Activated gamma-delta T cell treated with anti-CD3 and anti-CD28 coated beads, Interleukin-2, amount 50 U/mL, for 16 hours (primary cell): ENCODE measurements around the gene ERCC6L2.

Source experiments
- DNase-seq: peaks from one replicate; pipeline ENCODE4 v3.0.0-alpha.2; 2020; ENCODE audit warnings: low read depth

The ERCC6L2 gene

DNA sequence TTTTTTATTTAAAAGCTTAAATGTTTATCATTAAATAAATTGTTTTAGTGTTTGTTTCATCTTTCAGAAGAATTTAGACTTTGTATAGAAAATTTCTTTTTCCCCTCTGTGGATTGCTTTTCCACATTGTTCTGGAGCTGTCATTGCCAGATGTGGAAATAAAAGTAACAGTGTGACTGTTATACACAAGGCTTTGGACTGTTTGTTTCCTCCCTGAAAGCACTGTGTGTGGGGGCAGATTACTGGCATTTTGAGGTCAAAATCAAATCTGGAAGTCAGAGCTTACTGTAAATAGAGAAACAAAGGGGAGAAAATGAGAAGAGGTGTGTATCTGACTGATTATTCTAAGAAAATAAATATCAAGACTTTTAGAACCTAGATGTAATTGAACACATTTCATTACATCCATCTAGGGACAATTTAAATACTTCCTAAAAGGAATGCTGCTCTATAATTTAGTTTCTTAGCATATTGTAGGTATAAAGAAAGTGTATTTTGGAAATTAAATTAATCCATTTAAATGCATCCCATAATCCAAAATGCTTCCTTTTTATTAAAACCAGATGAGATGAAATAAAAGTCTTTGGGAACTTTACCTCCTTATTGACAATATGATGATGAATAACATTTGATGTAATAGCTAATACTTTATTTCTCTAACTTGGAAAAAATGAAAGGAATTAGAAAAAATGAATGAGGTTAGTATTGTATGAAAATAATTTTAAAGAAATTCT lies 51.9 kb downstream of the ERCC6L2 start:
- no peak for DNase-seq

DNA sequence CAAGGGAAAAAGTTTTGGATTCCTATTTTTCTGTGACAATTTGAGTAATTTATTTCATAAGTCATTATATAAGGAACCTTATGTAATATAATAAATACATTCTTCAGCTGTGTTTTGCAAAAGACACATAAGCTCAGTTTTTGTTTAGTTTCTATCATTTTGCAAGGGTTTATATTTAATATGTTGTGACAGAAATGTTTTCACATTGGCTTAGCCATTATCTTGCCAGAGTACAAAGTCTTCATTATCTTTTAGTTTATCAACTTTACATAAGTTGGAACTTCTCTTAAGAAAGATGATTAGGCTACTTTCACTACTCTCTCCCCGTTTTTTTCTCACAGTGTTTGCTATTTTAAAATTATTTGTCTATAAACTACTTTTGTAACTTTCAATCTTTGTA lies 54.8 kb downstream of the ERCC6L2 start:
- no peak for DNase-seq

DNA sequence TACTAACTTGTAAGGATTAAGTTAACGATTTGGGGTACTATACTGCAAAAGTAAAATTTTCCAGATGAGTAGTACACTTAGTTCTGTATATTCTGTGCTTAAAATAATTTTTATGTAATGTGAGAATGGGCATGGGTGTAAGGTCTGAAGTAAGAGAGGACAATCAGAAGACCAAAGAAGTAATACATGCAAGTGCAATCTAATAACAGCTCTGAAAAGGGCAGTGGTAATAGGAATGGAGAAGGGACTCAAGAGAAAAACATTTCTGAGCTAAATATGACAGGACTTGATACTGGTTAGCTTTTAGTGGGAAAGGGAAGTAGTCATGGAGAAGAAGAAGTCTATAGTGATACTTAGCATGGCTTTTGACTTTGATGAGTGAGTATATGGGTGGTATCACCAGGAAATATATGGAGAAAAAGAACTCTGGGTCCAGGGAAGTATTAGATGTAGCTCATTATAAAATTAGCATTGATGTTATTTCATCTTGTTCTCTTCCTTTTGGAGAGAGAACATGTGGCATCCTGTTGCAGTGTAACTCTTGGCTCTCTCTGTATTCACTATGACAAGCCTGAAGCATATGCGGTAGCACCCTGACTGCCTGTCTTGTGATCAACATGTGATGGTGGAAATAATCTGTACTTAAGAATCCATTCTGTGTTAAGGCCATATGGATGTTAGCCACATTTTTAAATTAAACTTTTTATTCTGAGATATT lies 60.5 kb downstream of the ERCC6L2 start:
- no peak for DNase-seq

DNA sequence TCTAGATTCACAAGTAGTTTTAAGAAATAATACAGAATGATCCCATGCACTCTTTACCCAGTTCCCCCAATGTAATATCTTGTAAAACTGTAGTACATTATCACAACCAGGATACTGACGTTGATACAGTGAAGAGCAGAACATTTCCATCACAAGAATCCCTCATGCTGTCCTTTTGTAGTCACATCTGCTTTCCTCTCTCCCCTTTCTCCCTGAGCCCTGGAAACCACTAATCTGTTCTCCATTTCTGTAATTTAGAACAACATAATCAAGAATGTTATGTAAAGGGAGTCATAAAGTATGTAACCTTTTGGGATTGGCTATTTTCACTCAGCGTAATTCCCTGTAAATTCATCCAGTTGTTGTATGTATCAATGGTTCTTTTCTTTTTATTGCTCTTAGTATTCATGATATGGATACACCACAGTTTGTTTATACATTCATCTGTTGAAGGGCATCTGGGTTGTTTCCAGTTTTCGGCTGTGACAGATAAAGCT lies 61.1 kb downstream of the ERCC6L2 start:
- DNase-seq, result no peak

DNA sequence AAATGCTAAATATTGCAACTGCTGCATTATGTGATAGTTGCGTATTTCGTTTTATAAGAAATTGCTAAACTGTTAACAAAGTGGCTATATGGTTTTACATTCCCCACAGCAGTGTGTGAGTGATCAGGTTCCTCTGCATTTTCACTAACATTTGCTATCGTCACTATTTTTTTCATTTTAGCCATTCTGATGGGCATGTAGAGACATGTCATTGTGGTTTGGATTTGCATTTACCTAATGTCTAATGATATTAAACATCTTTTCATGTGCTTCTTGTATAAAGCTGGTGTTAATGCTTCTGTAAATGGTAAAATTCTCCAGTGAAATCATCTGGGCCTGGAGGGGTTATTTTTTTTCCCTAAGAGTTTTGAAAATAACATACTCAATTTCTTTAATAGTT lies 61.6 kb downstream of the ERCC6L2 start:
- DNase-seq, result no peak

DNA sequence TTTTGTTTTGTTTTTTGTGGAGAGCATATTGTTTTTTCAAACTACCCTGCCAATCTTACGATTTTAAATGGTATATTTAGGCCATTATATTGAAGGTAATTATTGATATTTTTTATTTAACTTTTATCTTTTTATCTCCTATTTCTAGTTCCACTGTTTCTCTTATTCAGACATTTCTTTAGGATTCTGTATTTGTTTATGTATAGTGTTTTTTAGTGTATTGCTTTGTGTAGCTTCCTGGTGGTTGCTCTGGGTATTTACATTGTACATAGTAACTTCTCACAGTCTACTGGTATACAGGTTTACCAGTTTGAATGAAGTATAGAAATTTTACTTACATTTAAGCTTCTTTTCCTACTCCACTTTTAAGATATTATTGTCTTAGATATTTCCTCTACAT lies 63.2 kb downstream of the ERCC6L2 start:
- no peak for DNase-seq

DNA sequence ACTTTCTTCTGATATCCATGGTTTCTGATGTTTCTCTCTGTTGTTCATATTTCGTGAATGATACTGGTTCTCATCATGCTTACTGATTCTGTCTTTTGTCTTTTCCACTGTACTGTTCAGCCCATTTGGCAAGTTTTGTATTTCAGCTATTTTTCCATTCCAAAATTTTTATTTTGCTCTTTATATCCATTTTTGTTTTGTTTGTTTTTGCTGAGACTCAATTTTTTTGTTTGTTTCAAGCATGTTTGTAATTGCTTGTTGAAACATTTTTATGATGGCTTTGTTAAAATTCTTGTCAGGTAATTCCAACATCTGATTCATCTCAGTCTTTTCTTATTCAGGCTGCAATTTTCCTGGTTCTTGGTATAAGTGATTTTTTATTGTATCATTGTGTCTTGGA lies 64.0 kb downstream of the ERCC6L2 start:
- DNase-seq, result no peak

DNA sequence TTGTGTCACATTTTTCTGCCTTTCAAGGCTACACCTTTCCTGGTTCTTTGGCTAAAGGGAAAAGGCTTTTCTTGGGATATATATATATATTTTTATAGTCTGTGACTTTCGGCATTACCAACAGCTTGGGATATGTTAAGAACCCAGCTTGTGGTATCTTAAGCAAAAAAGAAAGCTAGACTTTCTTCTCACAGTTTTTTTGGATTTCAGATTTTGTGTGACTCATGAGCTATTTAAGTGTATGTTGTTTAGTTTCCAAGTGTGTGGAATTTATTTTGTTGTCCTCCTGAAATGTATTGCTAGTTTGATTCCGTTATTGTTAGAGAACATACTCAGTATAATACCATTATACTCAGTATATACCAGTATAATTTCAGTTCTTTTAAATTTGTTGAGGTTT lies 64.8 kb downstream of the ERCC6L2 start:
- DNase-seq, result no peak

DNA sequence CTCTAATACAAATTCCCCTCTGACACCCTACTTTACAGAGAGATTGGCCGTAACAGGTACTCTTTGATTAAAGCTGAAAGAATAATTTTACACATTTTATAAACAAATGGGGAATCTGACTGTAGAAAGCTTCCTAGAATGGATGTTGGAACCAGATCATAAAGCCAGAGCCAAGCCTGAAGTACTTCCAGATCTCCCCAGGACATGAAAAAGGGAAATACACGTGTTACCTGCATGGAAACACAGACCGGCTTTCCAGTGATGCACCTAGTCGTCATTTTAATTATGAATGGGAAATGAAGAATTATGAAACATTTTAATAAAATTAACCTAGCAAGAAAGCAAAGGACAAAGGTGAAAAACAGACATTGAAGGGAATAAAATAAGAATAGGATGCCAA lies 66.5 kb downstream of the ERCC6L2 start:
- DNase-seq, result no peak

DNA sequence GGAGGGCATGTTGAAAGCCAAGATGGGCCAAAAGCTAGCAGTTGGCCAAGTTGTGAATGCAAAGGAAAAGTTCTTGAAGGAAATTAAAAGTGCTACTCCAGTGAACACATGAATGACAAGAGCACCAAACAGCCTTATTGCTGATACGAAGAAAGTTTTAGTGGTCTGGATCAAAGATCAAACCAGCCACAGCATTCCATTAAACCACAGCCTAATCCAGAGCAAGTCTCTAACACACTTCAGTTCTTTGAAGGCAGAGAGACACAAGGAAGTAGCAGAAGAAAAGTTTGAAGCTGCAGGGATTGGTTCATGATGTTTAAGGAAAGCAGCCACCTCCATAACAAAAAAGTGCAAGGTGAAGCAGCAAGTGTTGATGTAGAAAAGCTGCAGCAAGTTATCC lies 71.6 kb downstream of the ERCC6L2 start:
- DNase-seq, result no peak

DNA sequence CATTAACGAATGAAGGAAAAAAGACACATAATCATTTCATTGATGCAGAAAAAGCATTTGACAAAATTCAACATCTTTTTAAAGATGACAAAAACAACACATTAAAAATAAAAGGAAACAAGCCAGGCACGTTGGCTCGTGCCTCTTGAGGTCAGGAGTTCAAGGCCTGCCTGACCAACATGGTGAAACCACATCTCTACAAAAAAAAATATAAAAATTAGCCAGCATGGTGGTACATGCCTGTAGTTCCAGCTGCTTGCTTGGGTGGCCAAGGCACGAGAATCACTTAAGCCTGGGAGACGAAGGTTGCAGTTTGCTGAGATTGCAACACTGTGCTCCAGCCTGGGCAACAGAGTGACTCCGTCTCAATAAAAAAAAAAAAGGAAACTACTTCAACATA lies 77.0 kb downstream of the ERCC6L2 start:
- DNase-seq, result no peak

DNA sequence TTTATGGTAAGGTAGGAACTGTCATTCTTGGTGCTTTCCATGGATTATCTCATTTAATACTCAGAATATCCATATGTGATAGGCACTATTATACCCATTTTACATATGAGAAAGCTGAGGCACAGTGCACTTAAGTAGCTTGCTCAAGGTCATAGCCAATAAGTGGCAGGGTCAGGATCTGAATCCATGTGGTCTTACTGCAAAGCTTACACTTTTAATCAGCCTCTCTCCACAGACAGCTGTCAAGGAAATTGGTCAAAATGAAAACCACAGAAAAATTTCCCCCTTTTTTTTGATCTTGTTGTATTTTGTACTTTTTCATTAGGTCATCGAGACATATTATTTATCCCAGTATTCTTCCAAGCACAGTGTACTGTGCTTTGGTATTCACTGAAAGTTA lies 78.5 kb downstream of the ERCC6L2 start:
- no peak for DNase-seq

DNA sequence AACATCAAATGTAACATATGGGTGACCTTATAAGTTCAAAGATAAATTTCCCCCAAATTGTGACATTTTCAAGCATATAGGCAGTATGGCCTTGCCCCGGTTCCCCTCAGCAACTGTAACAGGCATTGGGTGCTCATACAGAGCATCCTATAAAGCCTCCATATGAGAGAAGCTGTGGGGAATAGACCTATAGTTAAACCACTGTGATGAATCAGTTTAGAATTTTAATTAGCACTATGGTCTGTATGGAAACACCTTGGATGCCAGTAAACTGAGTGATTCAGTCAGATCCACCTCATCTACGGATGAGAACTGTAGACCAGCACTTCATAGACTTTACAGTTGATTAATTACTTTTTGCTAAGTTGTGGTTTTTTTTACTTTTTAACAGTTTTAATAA lies 79.4 kb downstream of the ERCC6L2 start:
- no peak for DNase-seq

DNA sequence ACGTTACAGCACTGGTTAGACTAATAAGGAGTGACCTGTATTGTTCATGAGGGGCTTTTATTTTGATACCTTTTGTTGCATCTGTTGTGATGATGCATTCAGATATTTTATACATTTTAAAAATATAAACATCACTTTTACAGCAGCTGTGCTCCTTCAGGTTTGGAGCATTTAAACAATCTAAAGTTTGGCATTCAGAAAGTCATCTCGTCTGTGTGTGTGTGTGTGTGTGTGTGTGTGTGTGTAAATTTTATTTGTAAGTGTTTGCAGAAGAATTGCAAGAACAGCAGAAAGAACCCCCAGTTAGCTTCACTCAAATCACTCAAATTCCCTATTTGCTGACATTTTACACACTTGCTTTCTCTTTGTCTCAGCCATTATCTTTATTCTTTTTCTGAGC lies 87.4 kb downstream of the ERCC6L2 start:
- DNase-seq, result no peak

DNA sequence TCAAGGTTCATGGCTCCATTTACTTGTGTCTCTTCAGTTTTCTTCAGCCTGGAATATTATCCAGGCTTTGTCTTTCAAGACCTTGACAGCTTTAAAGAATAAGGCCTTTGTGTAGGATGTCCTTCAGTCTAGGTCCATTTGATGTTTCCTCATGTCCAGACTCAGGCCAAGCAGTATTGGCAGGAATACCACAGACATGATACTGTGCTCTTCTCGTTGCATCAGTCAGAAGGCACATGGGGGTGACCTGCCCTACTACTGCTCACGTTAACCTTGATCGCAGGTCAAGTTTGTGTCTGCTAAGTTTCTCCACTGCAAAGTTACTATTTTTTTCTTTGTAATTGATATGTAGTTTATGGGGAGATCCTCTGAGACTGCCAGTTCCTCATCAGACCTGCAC lies 88.2 kb downstream of the ERCC6L2 start:
- no peak for DNase-seq

DNA sequence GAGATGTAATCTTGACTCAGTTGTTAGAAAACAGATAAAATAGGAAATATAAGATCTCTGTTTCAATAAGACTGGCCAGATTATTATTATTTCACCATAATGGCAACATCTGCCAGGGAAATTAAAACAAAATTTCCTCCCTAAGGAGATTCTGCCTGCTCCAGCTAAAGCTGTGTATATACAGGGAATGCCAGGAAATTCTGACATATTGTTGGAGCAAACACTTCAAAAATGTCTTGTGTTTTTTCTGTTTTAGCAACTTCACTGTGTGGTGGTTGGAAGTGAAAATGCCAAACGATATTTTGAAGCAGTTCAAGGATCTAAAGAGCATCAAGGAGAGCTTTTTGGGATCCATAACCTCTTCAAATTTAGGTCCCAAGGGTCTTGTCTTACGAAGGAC lies 90.8 kb downstream of the ERCC6L2 start:
- no peak for DNase-seq

DNA sequence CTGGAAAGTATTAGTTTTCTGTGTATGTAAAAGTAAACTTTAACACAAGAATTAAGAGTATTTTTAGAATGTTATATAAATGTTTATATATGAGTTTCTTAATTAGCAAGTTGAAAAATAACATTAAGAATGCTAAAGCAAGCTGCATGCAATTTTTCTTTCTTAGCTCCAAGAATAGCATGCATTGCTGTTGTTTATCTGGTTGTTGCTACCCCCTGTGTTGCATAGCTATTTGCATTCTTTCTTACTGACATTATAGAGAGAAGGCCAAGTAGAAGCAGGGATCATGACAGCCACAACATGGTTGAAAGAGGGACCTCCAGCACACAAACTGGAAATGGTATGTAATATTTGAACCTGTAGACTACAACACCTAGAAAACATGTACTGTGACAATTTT lies 94.8 kb downstream of the ERCC6L2 start:
- no peak for DNase-seq

DNA sequence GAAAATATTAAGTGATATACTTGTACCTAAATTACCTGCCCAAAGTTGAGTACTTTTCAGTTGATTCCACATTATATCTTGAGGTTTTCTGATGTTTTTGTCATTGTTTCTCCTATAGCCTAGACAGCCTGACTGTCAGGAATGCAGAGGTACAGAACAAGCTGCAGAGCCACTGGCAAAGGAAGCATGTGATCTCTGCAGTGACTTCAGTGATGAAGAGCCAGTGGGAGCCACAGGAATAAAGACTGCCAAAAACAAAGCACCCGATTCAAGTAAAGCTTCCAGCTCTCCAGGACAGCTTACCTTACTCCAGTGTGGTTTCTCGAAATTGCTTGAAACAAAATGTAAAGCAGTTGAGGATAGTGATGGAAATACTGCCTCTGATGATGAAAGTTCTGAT lies 96.3 kb downstream of the ERCC6L2 start:
- no peak for DNase-seq

DNA sequence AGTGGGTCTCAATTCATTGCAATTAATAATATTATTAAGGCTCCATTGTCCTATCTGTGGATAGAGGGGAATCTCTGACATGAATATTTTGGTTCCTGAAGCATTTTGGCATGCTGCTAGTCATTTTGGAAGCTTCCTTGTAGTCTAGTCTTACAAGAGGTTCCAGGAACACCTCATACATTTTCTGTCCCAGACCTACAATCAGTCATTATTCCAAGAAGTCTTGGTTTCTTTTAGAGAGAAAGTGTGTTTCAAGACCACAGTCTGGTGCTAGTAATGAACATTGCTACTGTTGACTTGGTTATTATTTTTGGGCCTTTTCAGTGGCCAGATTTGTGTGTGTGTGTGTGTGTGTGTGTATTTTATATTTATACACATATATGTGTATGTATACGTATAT lies 98.9 kb downstream of the ERCC6L2 start:
- DNase-seq, result no peak

DNA sequence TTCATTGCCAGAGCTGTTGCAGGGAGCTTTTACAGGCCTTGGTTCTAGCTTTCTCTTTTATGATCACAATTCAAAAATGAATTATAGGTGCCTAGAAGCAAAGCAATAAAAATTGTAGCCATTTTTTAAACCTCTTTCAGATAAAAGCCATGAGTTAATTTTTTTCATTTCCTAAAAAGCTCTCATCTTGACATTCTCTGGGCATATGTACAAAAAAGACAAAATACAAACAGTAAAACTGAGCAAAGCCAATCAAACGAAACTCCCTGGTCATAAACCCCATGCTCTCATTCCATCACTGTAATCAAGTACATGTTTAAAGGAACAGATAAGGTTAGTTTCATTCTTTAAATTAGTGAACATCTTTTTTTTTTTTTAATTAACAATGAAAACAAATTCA lies 101.9 kb downstream of the ERCC6L2 start:
- no peak for DNase-seq

DNA sequence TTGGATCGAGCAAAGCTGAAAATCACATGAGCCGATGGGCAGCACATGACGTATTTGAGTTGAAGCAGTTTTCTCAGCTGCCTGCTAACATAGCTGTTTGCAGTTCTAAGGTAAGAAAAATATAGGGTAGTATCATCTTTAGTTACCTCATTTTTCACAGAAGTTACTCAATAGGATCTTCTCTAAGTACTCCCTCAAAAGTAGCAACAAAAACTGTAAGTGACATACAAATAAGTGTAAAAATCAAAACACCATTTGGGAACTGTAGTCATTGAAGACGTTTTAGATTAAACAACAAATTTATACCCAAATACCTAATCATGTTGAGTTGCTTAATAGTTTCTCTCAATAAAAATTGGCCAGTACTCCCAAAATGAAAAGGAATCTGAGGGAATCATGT lies 102.6 kb downstream of the ERCC6L2 start:
- DNase-seq, result no peak

DNA sequence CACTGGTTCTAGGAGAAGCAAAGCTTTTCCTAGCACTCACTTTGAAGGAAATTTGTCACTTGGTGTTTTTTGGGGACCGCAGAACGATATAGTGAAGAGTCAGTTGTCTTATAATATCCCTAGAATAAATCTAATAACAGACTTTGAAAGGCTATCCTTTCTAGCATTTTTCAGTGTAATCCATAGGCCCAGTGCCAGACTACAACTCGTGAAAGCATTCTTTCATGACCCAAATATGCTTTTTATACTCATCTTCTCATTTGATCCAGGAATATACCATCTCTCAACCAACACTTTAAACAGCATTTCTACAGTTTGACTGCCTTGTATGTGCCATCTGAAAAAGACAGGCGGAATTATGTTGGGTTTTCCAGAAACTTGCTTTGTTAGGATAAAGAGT lies 104.0 kb downstream of the ERCC6L2 start:
- no peak for DNase-seq

DNA sequence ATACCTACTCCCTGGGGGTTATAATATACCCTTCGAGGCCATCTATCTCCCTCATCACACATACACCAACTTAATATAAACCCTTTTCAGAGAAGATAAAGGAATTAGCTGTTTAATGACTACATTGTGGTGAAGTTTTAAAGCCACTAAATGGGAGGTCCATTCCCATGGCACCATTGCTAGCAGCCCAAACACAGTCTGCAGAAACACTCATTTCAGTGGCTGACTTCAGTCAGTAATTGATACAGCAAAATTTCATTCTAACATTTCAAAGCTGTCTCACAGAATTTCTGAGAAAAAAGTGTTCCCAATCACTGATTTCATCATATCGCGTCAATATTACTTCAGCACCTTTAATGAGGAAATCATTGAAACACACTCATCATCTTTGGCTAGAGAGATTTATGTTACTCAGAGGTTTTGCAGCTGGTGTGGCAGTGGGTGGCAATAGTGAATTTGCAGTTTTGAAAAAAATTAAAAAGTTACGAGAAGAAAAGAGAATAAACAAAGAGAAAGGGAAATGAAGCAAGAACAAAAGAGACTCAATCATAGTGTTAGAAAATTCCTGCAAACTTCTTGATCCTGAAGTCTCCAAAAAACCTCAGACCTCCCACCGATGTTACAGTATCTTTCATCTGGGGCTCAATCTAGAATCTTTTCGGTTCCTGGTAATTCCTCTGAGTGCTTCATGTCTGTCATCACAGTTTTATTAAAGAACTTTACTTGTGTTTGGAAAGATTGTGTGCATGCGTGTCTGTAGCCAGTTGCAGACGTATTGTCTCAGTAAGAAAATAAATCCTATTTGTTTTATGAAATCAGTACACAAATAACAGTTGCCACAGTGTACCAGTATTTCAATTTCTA lies 105.0 kb downstream of the ERCC6L2 start:
- no peak for DNase-seq
